Hepatocyte (in vitro differentiated cells): ENCODE data around the gene FAM24A.

Source experiments
- CTCF ChIP-seq: fragments of 200-600 bp; sonication (generic); IDR thresholded peaks from 2 replicates; pipeline ENCODE4 v1.5.1; 2016; ENCODE audit warnings: antibody characterized with exemption, mild to moderate bottlenecking; ENCODE audit not compliant: poor library complexity
- EZH2 ChIP-seq: fragments of 200-600 bp; sonication (generic); IDR thresholded peaks from 2 replicates; pipeline ENCODE4 v1.6.1; 2016; ENCODE audit warnings: antibody characterized with exemption, mild to moderate bottlenecking, borderline replicate concordance

- TF ChIP-seq EZH2 (no peak), CTCF (no peak)
Measured at GRCh38 chr10:122915700-122916099, 5.3 kb downstream of the FAM24A start.
